ENCODE data around the gene GLP2R.
A peak's percentile ranks its signal among the peaks of the same experiment; 100 is the strongest.

Gene GLP2R

DNA sequence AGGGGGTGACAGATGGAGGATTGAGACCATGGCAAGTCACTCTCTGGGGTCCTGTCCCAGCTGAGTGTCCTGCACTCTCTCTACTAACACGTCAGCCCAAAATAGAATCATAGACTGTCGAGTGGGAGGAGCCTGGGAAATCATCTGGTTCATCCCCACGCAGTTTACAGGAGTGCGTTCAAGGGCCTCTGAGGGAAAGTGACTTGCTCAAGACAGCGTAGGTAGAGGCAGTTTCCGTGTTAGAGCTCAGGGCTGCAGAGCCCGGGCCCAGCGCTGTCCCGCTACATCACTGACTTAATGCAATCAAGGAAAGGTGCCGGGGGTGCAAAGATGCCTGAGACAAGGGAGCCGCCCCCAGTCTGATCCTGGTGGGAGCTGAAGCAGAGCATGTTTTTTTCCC, 14.2 kb upstream of the GLP2R start:
- no peak overlapping the region for H3K18ac ChIP-seq (ENCODE audit: low read length)
- H3K4me2 ChIP-seq (ENCODE audit: insufficient read depth, low read length, poor library complexity, severe bottlenecking), result no peak overlapping the region
- no peak overlapping the region for H2AFZ ChIP-seq (ENCODE audit: low read length)
- no peak overlapping the region for H3K4ac ChIP-seq (ENCODE audit: low read length)
- no peak overlapping the region for H3K9ac ChIP-seq (ENCODE audit: low read depth, low read length, poor library complexity)
- H3K36me3 ChIP-seq (replicated peaks in 1 of 2; ENCODE audit: control insufficient read depth in 2 of 2, insufficient read depth in 2 of 2, low read length in 2 of 2), result no peaks in the 10 kb centered on the region
- no peak overlapping the region for H4K91ac ChIP-seq (ENCODE audit: low read depth, low read length, poor library complexity)
- H3K79me1 ChIP-seq (ENCODE audit: low read depth, low read length), result no peaks in the 10 kb centered on the region
- H2AK5ac ChIP-seq (ENCODE audit: low read depth, low read length), result no peak overlapping the region
- no peaks in the 10 kb centered on the region for H3K4me1 ChIP-seq (ENCODE audit: control insufficient read depth in 2 of 2, insufficient read depth in 1 of 2, low read depth in 1 of 2, low read length in 2 of 2)
- H2BK12ac ChIP-seq (ENCODE audit: low read length), result no peak overlapping the region
- no peak for DNase-seq (ENCODE audit: low spot score)
- H3K9me3 ChIP-seq (replicated peaks in 1 of 2; ENCODE audit: control insufficient read depth in 2 of 2, insufficient read depth in 1 of 2, low read depth in 1 of 2, low read length in 2 of 2), result peaks cover 0 to 2% of the 10 kb centered on the region in 2 donors
- no peak overlapping the region for H2BK5ac ChIP-seq (ENCODE audit: low read length)
- H3K23ac ChIP-seq (ENCODE audit: low read depth, low read length, poor library complexity), result no peak overlapping the region
- no peak overlapping the region for H4K8ac ChIP-seq (ENCODE audit: low read depth, low read length)
- no CpG with 5 or more reads among the region's 11 CpGs for WGBS, 2 donors (ENCODE audit: extremely low coverage in 2 of 2, insufficient read length in 2 of 2, insufficient replicate concordance in 1 of 2)
- no peak overlapping the region for H2BK120ac ChIP-seq (ENCODE audit: low read depth, low read length)
- H3K4me3 ChIP-seq (ENCODE audit: low read length in 2 of 2), result no peak overlapping the region
- no peaks in the 10 kb centered on the region for H3K27me3 ChIP-seq (ENCODE audit: control insufficient read depth in 3 of 3, insufficient read depth in 3 of 3, low read depth in 1 of 3, low read length in 3 of 3)
- H3K14ac ChIP-seq (ENCODE audit: low read length), result no peak overlapping the region
- H3K27ac ChIP-seq (replicated peaks; ENCODE audit: low read length), result no peak overlapping the region
- no peak overlapping the region for H2BK15ac ChIP-seq (ENCODE audit: low read length)

GRCh38 chr17:9813166-9813565, 12.6 kb upstream of the GLP2R start:
- Histone ChIP-seq H3K23ac (ENCODE audit: low read depth, low read length, poor library complexity) (no peak overlapping the region), H3K9me3 (replicated peaks in 1 of 2; ENCODE audit: control insufficient read depth in 2 of 2, insufficient read depth in 1 of 2, low read depth in 1 of 2, low read length in 2 of 2) (peaks cover 0 to 2% of the 10 kb centered on the region in 2 donors), H3K4me1 (ENCODE audit: control insufficient read depth in 2 of 2, insufficient read depth in 1 of 2, low read depth in 1 of 2, low read length in 2 of 2) (no peaks in the 10 kb centered on the region), H2BK15ac (ENCODE audit: low read length) (no peak overlapping the region), H2BK12ac (ENCODE audit: low read length) (no peak overlapping the region), H2AK5ac (ENCODE audit: low read depth, low read length) (no peak overlapping the region), H4K8ac (ENCODE audit: low read depth, low read length) (no peak overlapping the region), H2AFZ (ENCODE audit: low read length) (no peak overlapping the region), H3K4me3 (ENCODE audit: low read length in 2 of 2) (no peak overlapping the region), H2BK5ac (ENCODE audit: low read length) (no peak overlapping the region), H3K4ac (ENCODE audit: low read length) (no peak overlapping the region), H3K4me2 (ENCODE audit: insufficient read depth, low read length, poor library complexity, severe bottlenecking) (no peak overlapping the region), H3K9ac (ENCODE audit: low read depth, low read length, poor library complexity) (no peak overlapping the region), H3K18ac (ENCODE audit: low read length) (no peak overlapping the region), H3K79me1 (ENCODE audit: low read depth, low read length) (no peaks in the 10 kb centered on the region), H3K27me3 (ENCODE audit: control insufficient read depth in 3 of 3, insufficient read depth in 3 of 3, low read depth in 1 of 3, low read length in 3 of 3) (no peaks in the 10 kb centered on the region), H4K91ac (ENCODE audit: low read depth, low read length, poor library complexity) (no peak overlapping the region), H2BK120ac (ENCODE audit: low read depth, low read length) (no peak overlapping the region), H3K27ac (replicated peaks; ENCODE audit: low read length) (no peak overlapping the region), H3K14ac (ENCODE audit: low read length) (no peak overlapping the region), H3K36me3 (replicated peaks in 1 of 2; ENCODE audit: control insufficient read depth in 2 of 2, insufficient read depth in 2 of 2, low read length in 2 of 2) (no peaks in the 10 kb centered on the region)
- DNase-seq (ENCODE audit: low spot score), result no peak
- no CpG with 5 or more reads among the region's 9 CpGs for WGBS, 2 donors (ENCODE audit: extremely low coverage in 2 of 2, insufficient read length in 2 of 2, insufficient replicate concordance in 1 of 2)

GRCh38 chr17:9814337-9814945, 11.3 kb upstream of the GLP2R start:
- H3K18ac ChIP-seq (ENCODE audit: low read length), result no peak overlapping the region
- H3K79me1 ChIP-seq (ENCODE audit: low read depth, low read length), result no peaks in the 10 kb centered on the region
- H2BK15ac ChIP-seq (ENCODE audit: low read length), result no peak overlapping the region
- H2AFZ ChIP-seq (ENCODE audit: low read length), result no peak overlapping the region
- H2BK12ac ChIP-seq (ENCODE audit: low read length), result no peak overlapping the region
- no peak overlapping the region for H3K4me2 ChIP-seq (ENCODE audit: insufficient read depth, low read length, poor library complexity, severe bottlenecking)
- H2BK120ac ChIP-seq (ENCODE audit: low read depth, low read length), result no peak overlapping the region
- H3K4me3 ChIP-seq (ENCODE audit: low read length in 2 of 2), result no peak overlapping the region
- no peak overlapping the region for H2AK5ac ChIP-seq (ENCODE audit: low read depth, low read length)
- DNase-seq (ENCODE audit: low spot score), result no peak
- H4K91ac ChIP-seq (ENCODE audit: low read depth, low read length, poor library complexity), result no peak overlapping the region
- H4K8ac ChIP-seq (ENCODE audit: low read depth, low read length), result no peak overlapping the region
- no peaks in the 10 kb centered on the region for H3K36me3 ChIP-seq (replicated peaks in 1 of 2; ENCODE audit: control insufficient read depth in 2 of 2, insufficient read depth in 2 of 2, low read length in 2 of 2)
- H3K9me3 ChIP-seq (replicated peaks in 1 of 2; ENCODE audit: control insufficient read depth in 2 of 2, insufficient read depth in 1 of 2, low read depth in 1 of 2, low read length in 2 of 2), result peaks cover 0 to 2% of the 10 kb centered on the region in 2 donors
- no peak overlapping the region for H3K4ac ChIP-seq (ENCODE audit: low read length)
- H3K27me3 ChIP-seq (ENCODE audit: control insufficient read depth in 3 of 3, insufficient read depth in 3 of 3, low read depth in 1 of 3, low read length in 3 of 3), result no peaks in the 10 kb centered on the region
- H3K23ac ChIP-seq (ENCODE audit: low read depth, low read length, poor library complexity), result no peak overlapping the region
- H3K14ac ChIP-seq (ENCODE audit: low read length), result no peak overlapping the region
- no peak overlapping the region for H3K9ac ChIP-seq (ENCODE audit: low read depth, low read length, poor library complexity)
- no peak overlapping the region for H2BK5ac ChIP-seq (ENCODE audit: low read length)
- no peaks in the 10 kb centered on the region for H3K4me1 ChIP-seq (ENCODE audit: control insufficient read depth in 2 of 2, insufficient read depth in 1 of 2, low read depth in 1 of 2, low read length in 2 of 2)
- no peak overlapping the region for H3K27ac ChIP-seq (replicated peaks; ENCODE audit: low read length)
- WGBS, 2 donors (ENCODE audit: extremely low coverage in 2 of 2, insufficient read length in 2 of 2, insufficient replicate concordance in 1 of 2), result no CpG with 5 or more reads among the region's 14 CpGs

- H3K27ac ChIP-seq (replicated peaks; ENCODE audit: low read length), result no peak overlapping the region
- H3K4me3 ChIP-seq (ENCODE audit: low read length in 2 of 2), result peak overlapping the region in 1 of 2 donors; percentile 61
- H3K14ac ChIP-seq (ENCODE audit: low read length), result no peak overlapping the region
- H2BK120ac ChIP-seq (ENCODE audit: low read depth, low read length), result no peak overlapping the region
- no peak overlapping the region for H3K4me2 ChIP-seq (ENCODE audit: insufficient read depth, low read length, poor library complexity, severe bottlenecking)
- no CpG with 5 or more reads among the region's 10 CpGs for whole genome bisulfite sequencing, 2 donors (ENCODE audit: extremely low coverage in 2 of 2, insufficient read length in 2 of 2, insufficient replicate concordance in 1 of 2)
- H2BK5ac ChIP-seq (ENCODE audit: low read length), result no peak overlapping the region
- H3K79me1 ChIP-seq (ENCODE audit: low read depth, low read length), result no peaks in the 10 kb centered on the region
- H4K8ac ChIP-seq (ENCODE audit: low read depth, low read length), result no peak overlapping the region
- H3K4ac ChIP-seq (ENCODE audit: low read length), result no peak overlapping the region
- no peak for DNase-seq (ENCODE audit: low spot score)
- no peak overlapping the region for H2BK15ac ChIP-seq (ENCODE audit: low read length)
- H3K9ac ChIP-seq (ENCODE audit: low read depth, low read length, poor library complexity), result no peak overlapping the region
- no peaks in the 10 kb centered on the region for H3K36me3 ChIP-seq (replicated peaks in 1 of 2; ENCODE audit: control insufficient read depth in 2 of 2, insufficient read depth in 2 of 2, low read length in 2 of 2)
- H3K9me3 ChIP-seq (replicated peaks in 1 of 2; ENCODE audit: control insufficient read depth in 2 of 2, insufficient read depth in 1 of 2, low read depth in 1 of 2, low read length in 2 of 2), result peaks cover 0 to 2% of the 10 kb centered on the region in 2 donors
- no peak overlapping the region for H3K18ac ChIP-seq (ENCODE audit: low read length)
- H3K27me3 ChIP-seq (ENCODE audit: control insufficient read depth in 3 of 3, insufficient read depth in 3 of 3, low read depth in 1 of 3, low read length in 3 of 3), result no peaks in the 10 kb centered on the region
- H2AFZ ChIP-seq (ENCODE audit: low read length), result no peak overlapping the region
- no peak overlapping the region for H4K91ac ChIP-seq (ENCODE audit: low read depth, low read length, poor library complexity)
- no peak overlapping the region for H2BK12ac ChIP-seq (ENCODE audit: low read length)
- H2AK5ac ChIP-seq (ENCODE audit: low read depth, low read length), result no peak overlapping the region
- no peaks in the 10 kb centered on the region for H3K4me1 ChIP-seq (ENCODE audit: control insufficient read depth in 2 of 2, insufficient read depth in 1 of 2, low read depth in 1 of 2, low read length in 2 of 2)
- H3K23ac ChIP-seq (ENCODE audit: low read depth, low read length, poor library complexity), result no peak overlapping the region
Observed at GRCh38 chr17:9816472-9816871, 9.3 kb upstream of the GLP2R start.
